GM21717 (cell line): ENCODE measurements around the gene ATRNL1.

Source experiments
- ATAC-seq: cut with Tn5 transposase; IDR thresholded peaks from one replicate; pipeline ENCODE4 v1.9.1; 2021; ENCODE audit warnings: mild to moderate bottlenecking, moderate library complexity; ENCODE audit not compliant: unreplicated experiment

Gene ATRNL1

DNA sequence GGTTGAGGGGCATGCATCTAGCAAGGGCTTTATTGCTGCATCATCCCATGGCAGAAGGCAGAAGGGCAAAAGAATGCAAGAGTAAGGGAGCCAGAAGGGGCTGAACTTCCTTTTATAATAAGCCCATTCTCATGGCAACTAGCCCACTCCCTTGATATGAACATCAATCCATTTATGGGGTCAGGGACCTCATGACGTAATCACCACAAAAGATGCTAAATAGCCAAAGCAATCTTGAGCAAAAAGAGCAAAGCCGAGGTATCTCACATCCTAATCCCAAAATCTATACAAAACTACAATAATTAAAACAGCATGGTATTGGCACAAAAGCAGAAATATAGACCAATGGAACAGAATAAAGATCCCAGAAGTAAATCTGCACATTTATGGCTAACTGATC lies 499.9 kb downstream of the ATRNL1 start:
- ATAC-seq: no peak

DNA sequence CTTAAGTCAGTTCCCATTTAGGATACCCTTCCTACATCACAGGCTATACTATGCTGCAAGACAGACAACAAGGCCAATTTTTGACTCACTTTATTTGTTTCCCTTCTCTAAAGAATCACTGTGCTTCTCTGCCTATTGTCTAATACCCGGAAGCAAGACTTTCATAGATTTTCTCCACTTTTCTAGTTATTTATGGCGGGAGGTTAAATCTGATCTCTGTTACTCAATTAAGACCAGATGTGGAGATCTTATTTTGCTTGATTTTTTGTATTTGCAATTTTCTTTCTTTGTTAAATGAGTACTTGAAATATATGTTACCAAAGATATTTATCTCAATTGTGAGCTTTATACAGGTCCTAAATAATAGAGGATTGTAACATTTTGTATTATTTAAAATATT lies 511.5 kb downstream of the ATRNL1 start:
- ATAC-seq: no peak

DNA sequence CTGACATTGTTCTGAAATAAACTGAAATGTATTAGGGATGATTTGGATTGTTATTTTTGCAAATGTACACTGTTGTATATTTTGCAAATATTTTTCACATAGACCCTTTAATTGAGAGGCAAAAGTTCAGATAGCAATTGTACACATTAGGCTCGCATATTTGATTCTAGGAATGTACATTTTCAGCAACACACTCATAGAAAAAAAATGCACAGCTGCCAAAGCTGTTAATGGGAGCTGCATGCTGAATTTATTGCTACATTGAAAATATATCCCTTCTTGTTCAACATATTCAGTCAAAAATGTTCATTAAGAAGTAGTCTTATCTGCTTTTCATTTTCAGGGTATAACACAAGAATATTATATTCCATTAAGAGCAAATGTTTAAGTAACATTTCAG lies 512.9 kb downstream of the ATRNL1 start:
- no peak for ATAC-seq

DNA sequence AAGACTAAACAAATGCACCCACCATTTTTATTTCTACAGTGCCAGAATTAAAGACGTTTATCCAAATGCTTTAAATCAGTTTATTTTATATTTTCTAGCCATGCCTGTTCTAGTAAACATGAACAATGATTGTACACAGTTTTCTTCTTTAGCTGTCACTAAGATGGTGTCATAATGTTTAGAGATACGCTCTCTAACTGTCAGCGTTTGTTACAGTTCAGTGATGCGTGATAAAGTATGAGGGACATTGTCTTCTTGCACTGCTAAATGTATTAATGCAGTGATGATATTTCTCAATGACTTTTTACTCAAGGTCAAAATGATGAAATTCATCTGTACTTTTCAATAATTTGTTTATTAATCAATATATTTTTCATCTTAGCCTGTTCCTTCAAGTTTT lies 513.6 kb downstream of the ATRNL1 start:
- ATAC-seq: no peak

DNA sequence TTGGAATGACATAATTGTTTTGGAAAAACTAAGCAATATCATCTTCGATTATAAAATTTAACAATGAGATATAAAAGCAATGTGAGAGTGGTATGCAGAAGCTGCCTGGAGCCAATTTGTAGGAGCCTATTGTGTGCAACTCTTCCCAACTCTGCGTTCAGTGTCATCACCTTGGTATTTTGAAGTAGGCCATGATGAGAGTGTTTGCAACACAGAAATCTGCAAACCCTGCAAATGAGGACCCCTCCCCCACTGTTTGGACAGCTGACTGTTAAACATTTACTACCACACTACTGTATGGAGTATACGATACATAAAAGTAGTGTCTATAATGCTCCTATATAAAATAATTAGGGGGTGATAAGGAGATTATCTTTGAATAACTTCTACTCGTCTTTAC lies 531.3 kb downstream of the ATRNL1 start:
- ATAC-seq: no peak

DNA sequence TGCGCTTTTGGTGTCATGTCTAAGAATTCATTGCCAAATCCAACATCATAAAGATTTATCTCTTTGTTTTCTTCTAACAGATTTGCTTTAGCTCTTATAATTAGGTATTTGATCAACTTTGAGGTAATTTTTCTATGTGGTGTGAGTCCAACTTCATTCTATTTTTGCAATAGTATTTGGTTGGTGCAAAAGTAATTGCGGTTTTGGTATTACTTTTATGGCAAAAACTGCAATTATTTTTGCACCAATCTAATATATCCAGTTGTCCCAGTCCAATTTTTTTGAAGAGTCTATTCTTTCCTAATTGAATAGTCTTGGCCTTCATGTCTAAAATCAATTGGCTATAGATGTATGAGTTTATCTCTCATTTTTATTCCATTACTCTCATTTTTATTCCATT lies 535.5 kb downstream of the ATRNL1 start:
- ATAC-seq: no peak

DNA sequence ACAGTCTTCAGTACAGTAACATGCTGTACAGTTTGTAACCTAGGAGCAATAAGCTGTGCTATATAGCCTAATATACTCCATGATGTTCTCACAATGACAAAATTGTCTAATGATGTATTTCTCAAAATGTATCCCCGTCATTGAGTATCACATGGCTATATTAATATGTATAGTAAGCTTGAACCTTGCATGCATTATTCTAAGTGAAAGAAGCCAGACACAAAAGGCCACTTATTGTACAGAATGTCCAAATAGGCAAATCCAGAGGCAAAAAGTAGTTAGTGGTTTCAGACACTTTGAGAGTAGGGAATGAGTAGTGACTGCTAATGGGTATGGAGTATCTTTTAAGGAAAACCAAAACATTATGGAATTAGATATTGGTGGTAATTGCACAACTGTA lies 545.1 kb downstream of the ATRNL1 start:
- no peak for ATAC-seq

DNA sequence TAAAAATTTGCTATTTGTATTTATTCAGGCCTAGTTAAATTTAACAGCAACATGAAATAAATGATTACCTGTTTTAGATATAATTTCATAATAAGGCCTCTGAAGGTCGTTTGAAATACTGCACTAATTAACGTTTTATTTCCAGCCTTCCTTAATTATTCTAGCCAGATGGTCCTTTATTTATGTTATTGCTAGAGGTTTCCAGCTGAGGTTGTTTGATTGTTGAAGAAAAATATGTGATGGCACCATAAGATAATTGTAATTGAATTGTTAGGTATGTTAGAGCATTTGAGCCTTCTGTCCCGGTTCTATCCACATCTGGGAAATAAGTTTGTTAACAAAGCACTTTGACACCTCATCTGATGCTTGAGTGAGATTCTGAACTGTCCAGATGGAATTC lies 556.1 kb downstream of the ATRNL1 start:
- ATAC-seq: no peak

DNA sequence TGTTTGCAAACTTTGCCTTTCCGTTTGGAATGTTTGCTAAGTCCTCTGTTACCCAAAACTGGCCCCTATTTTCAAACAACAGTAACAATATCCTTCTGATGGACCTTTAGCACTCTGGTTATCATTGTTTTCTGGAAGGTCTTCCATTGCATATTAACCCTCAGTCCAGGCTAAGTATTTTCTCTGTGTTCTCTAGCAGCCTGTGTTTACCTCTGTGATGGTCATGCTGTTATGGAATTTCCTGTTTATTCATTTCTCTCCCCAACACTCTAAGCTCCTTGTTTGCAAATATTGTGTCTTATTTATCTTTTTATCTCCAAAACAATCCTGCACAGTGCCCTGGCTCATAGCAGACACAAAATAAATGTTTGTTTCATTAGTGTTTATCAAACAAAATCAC lies 560.3 kb downstream of the ATRNL1 start:
- no peak for ATAC-seq

DNA sequence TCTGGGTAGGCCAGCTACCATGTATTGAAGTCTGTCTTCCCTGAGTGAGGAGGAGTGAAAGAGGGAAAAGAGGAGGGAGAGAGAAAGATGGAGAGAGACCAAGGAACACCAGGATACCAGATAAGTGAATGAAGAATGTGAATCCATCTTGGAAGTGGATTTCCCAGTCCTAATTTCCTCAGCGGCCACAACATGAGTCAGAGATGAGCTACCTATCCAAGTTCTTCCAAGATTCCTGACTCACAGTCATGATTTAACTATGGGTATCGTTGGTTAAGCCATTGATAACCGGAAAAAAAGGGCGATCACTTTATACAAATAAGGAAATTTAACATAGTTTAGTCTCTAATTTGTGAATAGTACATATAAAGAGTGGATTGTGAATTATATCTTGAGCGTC lies 561.8 kb downstream of the ATRNL1 start:
- no peak for ATAC-seq

DNA sequence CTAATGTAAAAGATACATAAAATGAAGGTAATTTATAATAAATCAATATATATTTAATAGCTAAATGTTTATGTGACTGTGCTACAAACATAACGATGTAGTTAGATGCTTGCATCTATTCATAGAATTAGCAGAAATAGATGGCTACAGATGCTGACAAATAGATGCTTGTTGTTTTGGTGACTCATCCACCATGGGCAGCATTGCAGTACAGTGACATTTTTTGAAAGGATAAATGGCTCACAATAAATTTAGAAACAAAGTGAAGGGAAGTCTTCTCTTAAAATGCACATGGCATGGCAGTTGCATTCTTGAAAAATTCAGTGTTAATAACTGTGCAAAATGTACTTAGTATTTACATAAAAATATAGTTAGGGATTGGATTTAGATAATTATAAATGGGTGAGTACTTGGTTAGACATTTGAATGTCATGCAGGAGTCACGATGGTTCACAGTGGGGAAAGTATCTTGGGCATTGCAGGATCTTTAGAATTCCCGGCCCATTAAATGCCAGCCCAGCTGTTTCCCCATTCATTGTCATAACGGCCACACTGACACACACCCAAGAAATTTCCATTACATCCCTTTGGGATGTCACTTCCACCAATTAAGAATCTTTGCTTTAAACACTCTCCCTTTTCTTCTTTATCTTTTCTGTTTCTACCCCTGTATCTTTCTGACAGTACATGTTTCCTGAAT lies 564.1 kb downstream of the ATRNL1 start:
- ATAC-seq: no peak

DNA sequence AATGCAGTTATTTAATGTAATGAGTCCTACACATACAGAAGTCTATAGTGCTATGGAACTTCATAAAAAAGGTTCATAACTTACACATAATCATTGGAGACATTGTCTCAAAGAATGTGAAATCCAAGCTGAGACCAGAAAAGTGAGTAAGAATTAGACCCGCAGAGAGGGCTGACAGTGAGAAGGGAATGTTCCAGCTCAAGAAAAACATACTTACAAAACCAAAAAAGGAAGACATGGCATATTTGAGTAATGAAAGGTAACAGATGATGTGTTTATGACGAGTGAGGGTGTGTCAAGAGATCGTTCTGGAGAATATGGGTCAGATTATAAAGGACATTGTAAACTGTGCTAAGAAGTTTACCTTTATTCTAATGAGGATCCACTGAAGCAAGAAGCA lies 566.5 kb downstream of the ATRNL1 start:
- ATAC-seq: no peak

DNA sequence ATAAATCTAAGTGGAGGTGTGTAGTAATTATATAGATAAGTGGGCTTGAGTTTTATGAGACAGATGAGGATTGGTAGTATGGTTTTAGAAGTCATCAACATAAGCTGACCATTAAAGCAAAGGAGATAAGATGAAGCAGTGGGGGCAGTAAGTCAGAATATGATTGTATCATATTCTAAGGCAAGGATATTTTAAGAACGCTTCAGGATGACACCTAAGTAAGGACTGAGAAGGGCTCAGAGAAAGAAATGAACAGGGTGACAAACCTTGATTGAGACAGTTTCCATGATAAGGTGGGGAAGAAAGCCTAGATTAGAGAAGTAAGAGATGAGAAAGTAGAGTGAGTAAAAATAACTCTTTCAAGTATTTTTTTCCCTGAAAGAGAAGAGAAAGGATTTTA lies 567.2 kb downstream of the ATRNL1 start:
- no peak for ATAC-seq

DNA sequence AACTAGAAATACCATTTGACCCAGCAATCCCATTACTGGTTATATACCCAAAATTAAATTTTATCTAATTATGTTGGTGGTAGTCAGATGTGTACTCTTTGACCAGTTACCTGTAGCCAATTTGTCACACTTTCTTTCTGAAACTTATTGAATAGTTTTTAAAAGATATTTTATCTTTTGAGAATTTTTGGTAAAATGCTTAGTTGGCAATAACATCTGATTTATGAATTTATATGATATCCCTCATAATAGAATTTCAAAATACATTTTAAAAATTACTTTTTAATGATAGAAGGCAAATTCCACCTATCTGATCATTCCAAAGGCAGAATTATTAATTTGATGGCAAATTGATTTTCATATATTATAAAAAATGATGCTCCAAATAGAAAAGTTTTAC lies 569.3 kb downstream of the ATRNL1 start:
- no peak for ATAC-seq

DNA sequence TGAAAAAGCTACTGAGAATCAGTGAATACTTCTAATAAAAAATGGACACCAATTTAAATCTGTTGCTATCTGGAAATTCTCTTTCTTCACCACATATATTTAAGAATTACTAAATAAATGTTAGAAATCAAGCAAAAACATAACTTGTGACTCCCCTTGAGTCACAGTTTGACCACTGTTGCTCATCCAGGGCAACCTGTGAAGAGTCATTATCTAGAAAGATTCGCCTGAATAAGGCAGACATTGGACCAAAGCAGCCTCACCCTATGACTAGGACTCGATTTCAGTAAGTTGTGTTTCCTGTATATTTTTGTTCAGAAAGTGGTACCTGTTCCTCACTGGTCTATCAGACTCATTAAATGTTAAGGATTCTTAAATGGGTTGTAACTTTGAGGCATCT lies 572.4 kb downstream of the ATRNL1 start:
- no peak for ATAC-seq

DNA sequence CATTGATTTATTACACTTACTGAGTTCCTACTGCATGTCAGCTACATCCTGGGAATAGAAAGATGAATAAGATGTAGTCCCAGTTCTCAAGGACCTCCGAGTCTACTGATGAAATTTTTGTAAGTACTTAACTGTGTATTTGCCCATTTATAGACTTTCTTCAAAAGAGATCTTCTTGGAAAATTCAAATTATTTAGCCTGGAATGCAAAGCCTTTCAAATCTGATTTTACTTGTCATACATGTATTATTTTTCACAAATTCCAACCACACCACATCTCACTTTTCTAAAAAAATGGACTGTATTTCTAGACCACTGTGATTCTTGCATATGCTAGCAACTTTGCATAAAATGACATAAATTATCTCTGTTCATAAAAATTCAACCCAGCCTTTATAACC lies 581.3 kb downstream of the ATRNL1 start:
- no peak for ATAC-seq

DNA sequence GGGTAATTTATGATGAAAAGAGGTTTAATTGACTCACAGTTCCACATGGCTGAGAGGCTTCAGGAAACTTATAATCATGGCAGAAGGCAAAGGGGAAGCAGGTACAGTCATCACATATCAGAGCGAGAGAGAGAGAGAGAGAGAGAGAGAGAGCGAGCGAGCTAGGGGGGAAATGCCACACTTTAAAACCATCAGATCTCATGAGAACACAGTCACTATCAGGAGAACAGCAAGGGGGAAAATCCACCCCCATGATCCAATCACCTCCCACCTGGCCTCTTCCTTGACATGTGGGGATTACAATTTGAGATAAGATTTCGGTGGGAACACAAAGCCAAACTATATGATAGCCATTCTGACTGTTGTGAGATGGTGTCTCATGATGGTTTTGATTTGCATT lies 603.6 kb downstream of the ATRNL1 start:
- no peak for ATAC-seq

DNA sequence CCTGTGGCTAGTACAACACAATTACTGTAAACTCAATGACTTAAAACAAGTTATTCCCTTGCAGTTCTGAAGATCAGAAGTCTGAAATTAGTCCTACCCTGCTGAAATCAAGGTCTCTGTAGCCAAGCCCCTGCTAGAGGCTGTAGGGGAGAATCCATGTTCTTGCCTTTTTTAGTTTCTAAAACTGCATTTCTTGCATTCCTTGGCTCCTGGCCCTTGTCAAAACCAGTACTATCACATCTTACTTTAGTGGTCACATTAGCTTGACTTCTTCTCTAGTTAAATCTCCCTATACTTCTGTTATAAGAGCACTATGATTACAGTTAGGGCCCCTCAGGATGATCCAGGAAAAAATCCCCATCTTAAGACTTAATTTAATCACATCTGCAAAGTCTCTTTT lies 612.9 kb downstream of the ATRNL1 start:
- no peak for ATAC-seq

DNA sequence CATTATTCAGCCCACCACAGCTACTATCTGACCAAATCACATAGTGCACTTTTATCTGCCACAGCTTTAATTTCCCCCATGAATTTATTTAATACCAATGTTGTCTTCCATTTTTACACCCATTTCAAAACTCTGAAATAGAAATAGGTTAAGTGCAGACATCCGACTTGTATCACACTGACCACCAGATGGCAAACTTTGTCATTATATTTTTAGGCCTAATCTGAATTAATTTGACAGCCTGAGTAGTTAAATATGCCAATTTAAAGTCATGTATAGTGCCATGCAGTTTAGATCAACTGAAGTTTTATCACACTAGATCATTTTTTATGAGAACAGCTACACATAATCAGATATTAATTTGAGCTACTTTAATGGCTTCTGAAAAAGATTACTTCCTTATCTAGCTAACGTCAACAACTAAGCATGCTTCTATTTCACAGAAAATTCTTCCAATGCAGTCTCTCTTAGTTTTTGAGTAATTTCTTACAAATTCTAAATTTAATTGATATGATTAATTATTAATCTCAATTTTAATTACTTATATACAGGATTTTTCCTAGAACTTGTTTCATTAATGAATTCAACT lies 613.4 kb downstream of the ATRNL1 start:
- no peak for ATAC-seq

DNA sequence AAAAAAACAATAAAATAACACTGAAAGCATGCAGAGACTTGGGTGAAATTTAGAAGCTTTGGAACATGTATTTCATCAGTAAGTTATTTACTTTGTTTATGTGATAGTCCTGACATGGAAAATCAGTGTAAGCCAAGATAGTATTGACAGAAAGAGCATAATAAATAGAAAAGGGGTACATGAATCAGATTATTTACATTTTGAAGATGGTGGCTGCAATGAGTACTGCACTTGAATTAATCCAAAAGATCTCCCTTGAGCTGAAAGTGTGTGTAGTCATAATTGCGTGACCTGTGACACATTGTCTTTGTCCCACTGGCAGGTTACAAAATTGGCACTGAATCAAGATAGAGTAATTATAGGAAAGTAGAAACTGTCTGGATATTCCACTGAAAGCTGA lies 617.0 kb downstream of the ATRNL1 start:
- ATAC-seq: no peak

DNA sequence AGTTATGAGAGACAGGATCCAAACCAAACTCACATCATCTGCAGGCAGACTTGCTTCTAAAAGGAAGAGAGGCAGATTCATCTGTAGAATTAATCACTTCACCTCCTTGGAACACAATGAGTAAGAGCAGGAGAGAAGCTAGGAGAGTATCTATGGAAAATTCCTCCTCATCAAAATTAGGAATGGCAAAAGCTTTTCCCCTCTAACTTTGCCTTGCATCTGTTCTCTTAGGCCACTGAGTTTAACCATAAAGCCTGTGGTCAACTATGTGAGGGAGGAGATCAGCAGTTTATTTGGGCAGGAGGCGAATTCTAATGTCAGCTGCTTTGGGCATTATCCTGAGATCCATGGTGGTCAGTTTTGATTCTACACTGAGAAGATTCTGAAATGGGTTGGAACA lies 618.1 kb downstream of the ATRNL1 start:
- no peak for ATAC-seq

DNA sequence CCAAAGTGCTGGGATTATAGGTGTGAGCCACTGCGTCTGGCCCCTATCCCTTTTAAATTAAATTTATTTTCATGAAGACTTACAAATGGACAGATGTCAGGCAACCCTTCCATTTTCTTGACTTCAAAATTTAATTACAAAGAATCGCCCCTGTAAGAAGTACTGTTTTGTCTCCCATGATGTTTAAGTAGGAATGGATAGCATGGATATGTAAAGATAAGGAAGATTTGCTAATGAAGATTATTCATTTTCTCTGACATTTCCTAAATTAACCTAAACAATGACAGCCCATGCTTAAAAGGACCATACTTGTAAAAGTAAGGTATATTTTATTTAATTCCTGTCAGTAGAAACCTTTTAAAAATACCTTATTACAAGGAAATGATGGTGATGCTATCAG lies 627.0 kb downstream of the ATRNL1 start:
- no peak for ATAC-seq

DNA sequence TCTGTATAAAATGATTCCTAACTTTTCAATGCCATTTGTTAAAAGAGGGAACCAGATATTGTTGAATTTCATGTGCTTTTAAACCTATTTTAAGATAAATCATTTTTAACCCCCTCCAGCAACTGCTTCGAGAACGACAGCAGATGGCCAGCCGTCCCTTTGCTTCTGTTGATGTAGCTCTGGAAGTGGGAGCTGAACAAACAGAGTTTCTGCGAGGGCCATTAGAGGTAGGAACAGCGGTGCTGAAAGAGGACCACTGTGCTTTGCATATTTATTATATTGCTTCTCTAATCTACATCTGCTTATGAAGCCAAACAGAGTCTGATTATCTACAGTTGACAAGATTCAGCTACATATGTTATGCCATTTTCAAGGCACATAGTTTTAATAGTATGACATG lies 634.0 kb downstream of the ATRNL1 start:
- no peak for ATAC-seq
